ENCODE measurements around the gene TMC7. TPM values are rescaled to one million over a fixed set of nuclear protein-coding genes. Genes with fewer than 3 reads are reported as not detected.

The TMC7 gene
- total and polyA plus RNA-seq, 2 of the 13 experiments (the other 11 are each of a cell fraction or from before 2014, with no cell fraction given), result 1.2 to 5.1 TPM

GRCh38 chr16:19067349-19068236 lies 83.9 kb downstream of the TMC7 start, which contains the start of gene COQ7 (continued):
- TF ChIP-seq SCMH1 (CRISPR knock-in tag; IDR thresholded peaks at IDR 0.05; ENCODE audit: borderline replicate concordance) (no peak), KMT2B (CRISPR knock-in tag; IDR thresholded peaks at IDR 0.05) (peak; percentile 99), RCOR2 (CRISPR knock-in tag; IDR thresholded peaks at IDR 0.05) (no peak), ZNF609 (CRISPR knock-in tag; IDR thresholded peaks at IDR 0.05; ENCODE audit: borderline replicate concordance) (peak; percentile 67; the same call in 1 of the 2 replicates), NR2C2 (CRISPR knock-in tag; IDR thresholded peaks at IDR 0.05; ENCODE audit: borderline replicate concordance) (peak; percentile 98), ZNF687 (CRISPR knock-in tag; IDR thresholded peaks at IDR 0.05) (peak; percentile 97), CEBPB (IDR thresholded peaks at IDR 0.05; ENCODE audit: borderline replicate concordance, low read depth, low read length) (peak; percentile 100), TEF (CRISPR knock-in tag; IDR thresholded peaks at IDR 0.05) (peak; percentile 36; the same call in 1 of the 2 replicates), CREBL2 (CRISPR knock-in tag; IDR thresholded peaks at IDR 0.05; ENCODE audit: borderline replicate concordance) (peak; percentile 15; the same call in 1 of the 2 replicates), ZBTB49 (CRISPR knock-in tag; IDR thresholded peaks at IDR 0.05; ENCODE audit: borderline replicate concordance) (no peak; the same call in 1 of the 2 replicates), POLR2AphosphoS2 (IDR thresholded peaks at IDR 0.05; ENCODE audit: low read depth, low read length) (peak; percentile 95; the same call in 1 of the 2 replicates), IRF2 (CRISPR knock-in tag; IDR thresholded peaks at IDR 0.05) (no peak), ZFP36 (IDR thresholded peaks at IDR 0.05; ENCODE audit: borderline replicate concordance, low read depth, low read length, partially characterized antibody) (no peak), GZF1 (CRISPR knock-in tag; IDR thresholded peaks at IDR 0.05) (no peak), EZH2 (conservative IDR thresholded peaks at IDR 0.05; ENCODE audit: low read depth, low read length) (no peak)
